HG03432 (cell line): ENCODE data around the gene SPINT4.
"Not testable (repeated sequence)": the region's sequence is repeated elsewhere in the genome, so short reads cannot be mapped to it uniquely, and the experiment has no call there.

Experiments
- ATAC-seq: cut with Tn5 transposase; IDR thresholded peaks from one replicate; pipeline ENCODE4 v1.9.1; 2021; ENCODE audit warnings: mild to moderate bottlenecking, moderate library complexity; ENCODE audit not compliant: unreplicated experiment

SPINT4 gene

GRCh38 chr20:45722047-45722446 lies at the start of gene SPINT4:
Gene SPINT4, plus strand, starts transcription at chr20:45722347. Its CDS starts 21 bp downstream, at chr20:45722368.
- ATAC-seq, result no peak

- no peak for ATAC-seq
Observed at GRCh38 chr20:45672765-45673164, 49.4 kb upstream of the SPINT4 start.

DNA sequence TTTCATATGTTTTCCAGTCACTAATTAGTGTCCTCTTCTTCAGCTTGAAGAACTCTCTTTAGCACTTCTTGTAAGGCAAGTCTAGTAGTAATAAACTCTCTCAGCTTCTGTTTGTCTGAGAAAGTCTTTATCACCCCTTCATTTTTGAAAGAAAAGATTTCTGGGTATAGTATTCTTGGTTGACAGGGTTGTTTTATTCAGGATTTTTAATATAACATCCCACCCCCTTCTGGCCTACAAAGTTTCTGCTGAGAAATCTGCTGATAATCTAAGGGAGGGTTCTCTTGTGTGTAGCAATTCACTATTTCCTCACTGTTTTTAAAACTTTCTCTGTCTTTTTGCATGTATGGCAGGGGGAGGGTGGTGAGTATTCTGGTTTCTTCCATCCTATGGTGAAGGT lies 42.5 kb upstream of the SPINT4 start:
- ATAC-seq, result no peak

- ATAC-seq, result no peak
Observed at GRCh38 chr20:45685896-45686295, 36.3 kb upstream of the SPINT4 start.

- ATAC-seq, result not testable (repeated sequence)
Observed at GRCh38 chr20:45693346-45693745, 28.8 kb upstream of the SPINT4 start.

GRCh38 chr20:45695496-45695895 lies 26.7 kb upstream of the SPINT4 start:
- ATAC-seq, result no peak

DNA sequence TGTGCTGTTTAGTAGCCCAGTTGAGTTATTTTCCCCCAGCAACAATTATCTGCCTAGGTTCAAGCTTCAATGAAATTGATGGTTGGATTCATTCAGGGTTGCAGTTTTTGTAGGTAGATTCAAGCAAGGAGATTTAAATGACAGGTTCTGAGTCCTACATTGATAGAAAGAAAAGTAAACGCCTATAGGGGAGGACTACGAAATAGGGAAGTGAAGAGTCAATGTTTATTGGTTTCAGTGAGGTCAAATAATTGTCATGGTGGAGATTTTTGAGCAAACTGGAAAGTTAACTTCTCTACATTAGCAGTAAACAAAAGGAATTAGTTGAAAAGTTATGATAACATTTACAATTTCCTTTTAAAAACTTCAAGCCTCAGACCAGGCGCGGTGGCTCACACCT lies 21.0 kb upstream of the SPINT4 start:
- no peak for ATAC-seq

DNA sequence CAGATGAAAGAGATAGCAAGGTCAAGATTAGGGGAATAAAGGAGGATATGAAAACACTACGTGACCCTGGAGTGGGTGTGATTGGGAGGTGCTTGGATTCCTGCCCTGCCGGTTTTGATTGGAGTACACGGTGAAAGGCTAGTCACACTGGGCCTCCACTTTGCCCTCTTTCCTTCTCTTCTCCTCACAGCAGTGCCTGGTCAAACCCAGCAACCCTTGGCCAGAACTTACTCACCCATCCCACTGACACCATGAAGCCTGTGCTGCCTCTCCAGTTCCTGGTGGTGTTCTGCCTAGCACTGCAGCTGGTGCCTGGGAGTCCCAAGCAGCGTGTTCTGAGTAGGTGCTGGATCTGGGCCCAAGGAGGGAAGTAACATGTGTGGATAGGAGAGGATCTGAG lies 20.3 kb upstream of the SPINT4 start, which contains the start of gene WFDC13:
Gene WFDC13, plus strand, starts transcription at position 166 of the 400 bp plus-strand sequence. Its CDS starts 86 bp downstream, at position 252.
- ATAC-seq, result no peak

- ATAC-seq, result no peak
Observed at GRCh38 chr20:45704969-45705637, 17.0 kb upstream of the SPINT4 start, which contains the start of gene WFDC10B. Gene WFDC10B, minus strand, starts transcription at chr20:45705019. Its CDS starts 19,027 bp downstream, at chr20:45685992.

DNA sequence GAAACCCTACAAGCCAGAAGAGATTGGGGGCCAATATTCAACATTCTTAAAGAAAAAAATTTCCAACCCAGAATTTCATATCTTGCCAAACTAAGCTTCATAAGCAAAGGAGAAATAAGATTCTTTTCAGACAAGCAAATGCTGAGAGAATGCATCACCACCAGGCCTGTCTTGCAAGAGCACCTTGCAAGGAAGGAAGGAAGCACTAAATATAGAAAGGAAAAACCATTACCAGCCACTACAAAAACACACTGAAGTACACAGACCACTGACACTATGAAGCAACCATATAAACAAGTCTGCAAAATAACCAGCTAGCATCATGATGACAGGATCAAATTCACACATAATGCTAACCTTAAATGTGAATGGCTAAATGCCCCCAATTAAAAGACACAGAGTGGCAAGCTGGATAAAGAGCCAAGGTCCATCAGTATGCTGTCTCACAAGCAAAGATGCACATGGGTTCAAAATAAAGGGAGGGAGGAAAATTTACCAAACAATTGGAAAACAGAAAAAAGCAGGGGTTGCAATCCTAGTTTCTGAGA lies 5.9 kb upstream of the SPINT4 start:
- not testable (repeated sequence) for ATAC-seq

- no peak for ATAC-seq
Observed at GRCh38 chr20:45725134-45725533, 3.0 kb downstream of the SPINT4 start.

- ATAC-seq, result no peak
Observed at GRCh38 chr20:45727044-45727443, 4.9 kb downstream of the SPINT4 start.

DNA sequence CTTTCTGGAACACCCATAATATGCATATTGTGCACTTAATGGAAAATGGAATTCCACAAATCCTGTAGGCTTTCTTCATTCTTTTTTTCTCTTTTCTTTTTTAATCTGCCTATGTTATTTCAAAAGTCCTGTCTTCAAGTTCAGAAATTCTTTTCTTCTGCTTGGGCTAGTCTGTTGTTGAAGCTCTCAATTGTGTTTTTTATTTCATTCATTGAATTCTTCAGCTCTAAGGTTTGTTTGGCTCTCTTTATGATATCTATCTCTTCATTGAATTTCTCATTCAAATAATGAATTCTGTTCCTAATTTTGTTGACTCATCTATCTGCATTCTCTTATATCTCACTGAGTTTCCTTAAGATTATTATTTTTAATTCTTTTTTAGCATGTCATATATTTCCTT lies 10.1 kb downstream of the SPINT4 start:
- ATAC-seq, result no peak

GRCh38 chr20:45735552-45735951 lies 13.4 kb downstream of the SPINT4 start:
- no peak for ATAC-seq

DNA sequence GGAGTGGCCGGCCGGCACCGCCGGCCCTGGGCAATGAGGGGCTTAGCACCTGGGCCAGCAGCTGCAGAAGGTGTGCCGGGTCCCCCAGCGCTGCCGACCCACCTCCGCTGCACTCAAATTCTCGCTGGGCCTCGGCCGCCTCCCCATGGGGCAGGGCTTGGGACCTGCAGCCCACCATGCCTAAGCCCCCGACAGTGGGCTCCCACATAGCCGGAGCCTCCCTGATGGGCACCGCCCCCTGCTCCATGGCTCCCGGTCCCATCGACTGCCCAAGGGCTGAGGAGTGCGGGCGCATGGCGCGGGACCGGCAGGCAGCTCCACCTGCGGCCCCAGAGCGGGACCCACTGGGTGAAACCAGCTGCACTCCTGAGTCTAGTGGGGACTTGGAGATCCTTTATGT lies 13.8 kb downstream of the SPINT4 start:
- no peak for ATAC-seq

- ATAC-seq, result no peak
Observed at GRCh38 chr20:45742596-45742995, 20.4 kb downstream of the SPINT4 start.

GRCh38 chr20:45745015-45745414 lies 22.9 kb downstream of the SPINT4 start:
- no peak for ATAC-seq

DNA sequence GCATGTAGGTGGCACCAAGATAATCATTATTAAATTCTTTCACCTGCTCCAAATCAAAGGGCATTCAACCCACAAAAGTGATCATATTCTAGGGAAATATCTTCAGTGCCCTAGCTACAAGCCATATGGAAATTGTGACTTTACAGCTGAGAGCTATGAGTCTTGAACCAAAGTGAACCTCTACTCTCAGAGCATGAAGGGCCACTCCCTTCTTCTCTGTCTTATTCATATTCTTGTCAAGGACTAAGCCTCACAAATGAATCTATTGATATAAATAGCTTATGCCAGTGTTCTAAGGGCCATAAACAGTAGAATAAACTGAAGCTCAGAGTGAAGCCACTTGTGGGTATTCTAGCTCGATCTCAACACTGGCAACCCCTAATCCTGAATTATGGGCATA lies 29.6 kb downstream of the SPINT4 start:
- ATAC-seq, result no peak

- no peak for ATAC-seq
Observed at GRCh38 chr20:45752746-45753145, 30.6 kb downstream of the SPINT4 start.

GRCh38 chr20:45758096-45758495 lies 35.9 kb downstream of the SPINT4 start:
- ATAC-seq, result no peak

GRCh38 chr20:45759921-45760320 lies 37.8 kb downstream of the SPINT4 start:
- not testable (repeated sequence) for ATAC-seq

DNA sequence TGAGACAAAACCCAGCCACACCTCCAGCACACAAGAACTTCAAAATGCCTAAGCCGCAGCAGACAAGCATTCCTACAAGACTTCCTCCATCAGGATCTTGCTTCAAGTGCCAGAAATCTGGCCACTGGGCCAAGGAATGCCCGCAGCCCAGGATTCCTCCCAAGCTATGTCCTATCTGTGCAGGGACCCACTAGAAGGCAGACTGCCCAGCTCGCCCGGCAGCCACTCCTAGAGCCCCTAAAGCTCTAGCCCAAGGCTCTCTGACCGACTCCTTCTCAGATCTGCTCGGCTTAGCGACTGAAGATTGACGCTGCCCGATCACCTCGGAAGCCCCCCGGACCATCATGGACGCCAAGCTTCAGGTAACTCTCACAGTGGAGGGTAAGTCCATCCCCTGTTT lies 39.8 kb downstream of the SPINT4 start:
- ATAC-seq, result not testable (repeated sequence)
